ENCODE measurements around the gene ARHGAP45. TPM values are rescaled to one million over a fixed set of nuclear protein-coding genes. Genes with fewer than 3 reads are reported as not detected.

ARHGAP45 gene
- total RNA-seq, 1 experiment from 2014 or later = 126 TPM

DNA sequence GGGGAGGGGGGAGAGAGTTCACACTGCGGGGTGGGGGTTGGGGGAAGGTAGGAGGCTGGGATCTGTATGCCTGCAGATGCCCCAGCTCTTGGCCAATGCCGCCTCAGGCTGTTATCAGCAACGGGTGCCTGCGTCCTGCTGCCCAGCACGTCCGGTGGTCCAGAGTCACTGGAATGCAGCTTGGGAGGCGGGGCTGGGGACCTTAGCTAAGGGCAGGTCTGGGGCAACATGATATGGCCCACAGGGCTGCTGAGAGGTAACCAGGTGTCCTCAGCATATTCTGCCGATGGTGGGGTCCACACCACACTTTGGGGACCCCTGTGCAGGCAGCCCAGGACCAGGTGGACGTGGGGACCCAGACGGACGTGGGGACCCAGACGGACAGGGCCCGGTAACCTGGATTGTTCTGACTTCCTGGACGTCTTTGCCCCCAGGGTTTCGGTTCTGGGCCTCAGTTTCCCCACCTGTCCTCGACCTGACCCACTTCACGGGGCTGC lies 668 bp upstream of the ARHGAP45 start:
- DNase-seq (ENCODE audit: low spot score) = no peak
- in situ Hi-C loops (cut with HindIII; ENCODE audit: low sequenced_read_pairs) = no loop called here

DNA sequence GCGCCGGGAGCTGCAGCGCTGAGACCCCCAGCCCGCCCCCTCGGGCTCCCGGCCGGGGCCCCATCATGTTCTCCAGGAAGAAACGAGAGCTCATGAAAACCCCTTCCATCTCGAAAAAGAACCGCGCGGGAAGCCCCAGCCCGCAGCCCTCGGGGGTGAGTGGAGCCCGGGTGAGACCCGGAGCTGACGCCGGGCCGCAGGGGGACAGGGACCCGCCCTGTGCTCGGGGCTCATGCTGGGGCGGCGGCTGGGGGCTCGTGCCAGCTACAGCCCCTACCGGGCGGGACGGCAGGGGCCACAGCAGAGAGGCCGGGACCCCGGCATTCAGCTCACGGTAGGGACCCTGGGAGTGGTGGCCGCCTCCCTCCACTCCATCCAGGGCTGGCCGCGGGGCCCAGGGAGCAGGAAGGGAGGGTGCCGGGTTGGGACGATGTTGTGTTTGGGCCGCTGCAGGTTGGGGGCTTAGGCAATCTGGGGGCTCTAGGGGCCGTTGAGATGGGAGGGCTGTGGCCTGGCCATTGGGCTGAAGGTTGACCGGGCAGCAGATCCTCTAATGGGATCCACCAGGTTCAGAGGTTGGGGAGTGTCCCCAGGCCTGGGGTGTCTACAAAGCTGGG lies 482 bp downstream of the ARHGAP45 start:
- in situ Hi-C loops (cut with HindIII; ENCODE audit: low sequenced_read_pairs) = no loop called here
- no peak for DNase-seq (ENCODE audit: low spot score)

DNA sequence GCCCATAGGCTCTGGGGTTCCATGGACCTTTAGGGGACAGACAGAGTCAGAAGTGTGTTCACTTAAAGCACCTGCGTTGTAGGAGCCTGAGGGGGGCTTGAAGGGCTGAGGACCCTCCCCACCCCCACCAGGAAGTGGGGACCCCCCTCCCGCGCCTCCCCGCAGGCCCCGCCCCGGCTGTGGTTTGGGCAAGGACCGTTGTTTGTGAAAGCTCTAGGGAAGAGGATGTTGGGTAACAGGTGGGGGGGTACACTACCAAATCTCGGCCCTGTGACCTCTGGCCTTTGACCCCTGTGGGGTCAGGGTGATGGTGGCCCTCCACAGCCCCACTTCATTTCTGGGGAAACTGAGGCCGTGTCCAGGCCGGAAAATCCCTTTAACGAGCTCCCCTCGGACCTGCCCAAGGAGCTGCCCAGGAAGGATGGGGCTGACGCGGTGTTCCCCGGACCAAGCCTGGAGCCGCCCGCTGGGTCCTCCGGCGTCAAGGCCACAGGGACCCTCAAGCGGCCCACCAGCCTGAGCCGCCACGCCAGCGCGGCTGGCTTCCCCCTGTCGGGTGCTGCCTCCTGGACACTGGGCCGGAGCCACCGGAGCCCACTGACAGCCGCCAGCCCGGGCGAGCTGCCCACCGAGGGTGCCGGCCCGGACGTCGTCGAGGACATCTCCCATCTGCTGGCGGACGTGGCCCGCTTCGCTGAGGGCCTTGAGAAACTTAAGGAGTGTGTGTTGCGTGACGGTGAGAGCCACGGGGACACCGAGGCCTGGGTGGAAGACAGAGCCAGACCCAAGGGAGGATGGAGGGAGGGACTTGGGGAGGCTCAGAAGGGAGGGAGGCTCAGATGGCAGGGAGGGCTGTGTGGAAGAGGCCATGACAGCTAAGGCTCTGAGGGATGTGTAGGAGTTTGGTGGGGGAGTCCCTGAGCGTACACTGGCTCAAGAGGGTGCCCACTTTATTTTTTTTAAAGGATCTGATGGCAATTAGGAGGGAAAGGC lies 1.3 kb downstream of the ARHGAP45 start:
- in situ Hi-C loops (cut with HindIII; ENCODE audit: low sequenced_read_pairs) = no loop called here
- no peak for DNase-seq (ENCODE audit: low spot score)

DNA sequence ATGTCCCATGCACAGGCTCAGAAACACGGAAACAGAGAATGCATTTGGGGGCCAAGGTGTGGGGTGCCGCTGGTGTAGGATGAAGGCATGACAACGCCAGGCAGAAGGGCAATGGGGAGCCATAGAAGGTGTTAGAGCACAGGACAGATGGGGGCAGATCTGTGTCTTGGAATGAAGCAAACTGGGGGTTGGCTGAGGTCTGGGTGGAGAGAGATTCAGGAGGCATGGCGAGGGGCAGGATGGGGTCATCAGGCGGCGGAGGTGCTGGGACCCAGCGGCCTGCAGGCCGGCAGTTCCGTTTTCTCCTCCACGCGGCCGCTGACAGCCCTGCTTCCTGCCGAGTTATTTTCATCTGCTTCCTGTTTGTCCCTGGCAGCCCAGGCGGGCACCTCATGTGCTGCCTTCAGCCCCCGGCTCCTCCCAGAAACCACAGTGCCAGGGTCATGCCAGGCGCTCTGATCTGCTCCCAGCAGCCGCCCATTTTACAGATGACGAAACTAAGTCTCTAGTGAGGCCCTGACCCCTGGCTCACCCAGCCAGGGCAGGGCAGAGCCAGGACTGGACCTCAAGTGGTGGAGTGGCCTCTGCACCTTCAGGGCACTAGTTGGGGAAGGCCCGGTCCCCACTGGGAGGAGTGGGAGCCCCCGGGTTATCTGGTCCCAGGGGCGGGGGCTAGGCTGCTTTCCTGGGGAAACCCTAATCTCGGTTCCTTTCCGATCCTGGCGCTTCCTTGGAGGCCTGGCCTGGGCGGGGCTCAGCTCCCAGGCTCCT lies 2.2 kb downstream of the ARHGAP45 start:
- in situ Hi-C loops (cut with HindIII; ENCODE audit: low sequenced_read_pairs) = no loop called here
- no peak for DNase-seq (ENCODE audit: low spot score)

DNA sequence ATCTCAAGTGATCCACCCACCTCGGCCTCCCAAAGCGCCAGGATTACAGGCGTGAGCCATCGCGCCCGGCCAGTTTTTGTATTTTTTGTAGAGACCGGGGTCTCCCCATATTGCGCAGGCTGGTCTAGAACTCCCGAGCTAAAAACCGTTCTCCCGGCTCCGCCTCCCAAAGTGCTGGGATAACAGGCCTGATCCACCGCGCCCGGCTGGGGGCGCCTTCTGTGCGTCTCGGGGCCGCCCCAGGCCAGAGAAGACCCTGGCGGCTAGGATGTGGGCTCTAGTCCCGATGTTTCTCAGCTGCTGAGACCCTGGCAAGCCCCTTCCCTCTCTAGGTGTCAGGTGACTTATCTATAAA lies 3.6 kb downstream of the ARHGAP45 start:
- in situ Hi-C loops (cut with HindIII; ENCODE audit: low sequenced_read_pairs) = no loop called here
- peak; percentile 20 for DNase-seq (ENCODE audit: low spot score)

DNA sequence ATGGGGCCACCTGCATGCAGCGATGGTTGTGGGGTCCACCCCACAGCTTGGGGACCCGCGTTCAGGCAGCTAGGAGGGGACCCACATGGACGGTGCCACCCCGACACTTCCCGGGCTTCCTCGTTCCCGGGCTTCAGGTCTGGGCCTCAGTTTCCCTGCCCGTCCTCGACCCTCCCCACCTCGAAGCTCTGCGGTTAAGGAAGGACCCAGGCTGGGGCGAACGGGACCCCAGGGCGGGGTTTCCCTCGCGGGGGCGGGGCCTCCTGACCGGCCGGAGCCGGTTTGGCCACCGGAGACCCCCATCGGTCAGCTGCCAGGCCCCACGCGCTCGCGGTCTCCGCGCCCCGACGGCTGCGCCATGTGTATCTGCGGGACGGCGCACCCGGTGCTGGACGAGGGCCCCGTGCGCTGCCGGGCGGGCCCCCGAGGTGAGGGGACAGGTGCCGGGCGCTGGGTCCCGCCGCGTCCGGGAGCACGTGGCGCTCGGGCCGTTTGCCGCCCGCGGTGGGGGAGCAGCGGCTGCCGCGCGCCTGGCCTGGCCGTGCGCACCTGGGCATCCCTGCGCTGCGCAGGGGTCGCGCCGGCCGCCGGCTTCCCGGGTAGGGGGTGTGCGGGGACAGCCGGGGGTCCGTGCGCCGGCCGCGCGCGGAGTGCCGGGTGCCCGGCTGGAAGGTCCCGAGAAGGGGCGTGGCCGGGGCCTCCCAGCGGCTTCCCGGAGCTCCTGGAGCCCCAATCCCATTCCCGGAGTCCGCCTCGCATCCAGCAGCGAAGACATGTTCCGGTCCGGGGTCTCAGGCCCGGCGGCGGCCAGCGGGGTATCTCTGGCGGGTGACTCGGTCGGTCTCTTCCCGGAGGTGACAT lies 4.2 kb downstream of the ARHGAP45 start:
- in situ Hi-C loops (cut with HindIII; ENCODE audit: low sequenced_read_pairs) = no loop called here
- no peak for DNase-seq (ENCODE audit: low spot score)

DNA sequence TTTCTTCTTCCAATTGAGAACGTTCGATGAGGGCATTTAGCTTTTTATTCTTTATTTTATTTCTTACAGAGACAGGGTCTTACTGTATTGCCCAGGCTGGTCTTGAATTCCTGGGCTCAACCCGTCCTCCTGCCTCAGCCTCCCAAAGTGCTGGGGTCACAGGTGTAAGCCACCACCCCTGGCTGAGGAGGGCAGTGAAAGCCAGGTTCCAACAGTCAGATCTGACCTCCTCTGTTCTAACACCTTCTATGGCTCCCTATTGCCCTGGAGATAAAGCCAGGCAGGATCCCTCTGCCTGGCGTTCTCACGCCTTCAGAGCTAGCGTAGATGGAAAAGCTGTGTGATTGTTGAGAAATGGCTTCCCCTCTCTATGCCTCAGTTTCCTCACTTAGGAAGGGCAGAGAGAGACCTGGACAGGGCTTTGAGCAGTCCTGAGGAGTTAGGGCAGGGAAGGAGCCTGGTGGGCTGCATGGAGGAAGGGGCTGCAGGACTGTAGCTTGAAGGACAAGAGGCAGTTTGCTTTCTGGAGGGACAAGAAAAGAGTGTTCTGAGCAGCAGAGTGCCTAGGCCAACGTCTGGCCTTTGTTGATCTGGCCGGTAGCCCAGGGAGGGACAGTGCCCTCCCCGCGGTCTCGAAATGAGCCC lies 5.5 kb downstream of the ARHGAP45 start:
- in situ Hi-C loops (cut with HindIII; ENCODE audit: low sequenced_read_pairs) = no loop called here

DNA sequence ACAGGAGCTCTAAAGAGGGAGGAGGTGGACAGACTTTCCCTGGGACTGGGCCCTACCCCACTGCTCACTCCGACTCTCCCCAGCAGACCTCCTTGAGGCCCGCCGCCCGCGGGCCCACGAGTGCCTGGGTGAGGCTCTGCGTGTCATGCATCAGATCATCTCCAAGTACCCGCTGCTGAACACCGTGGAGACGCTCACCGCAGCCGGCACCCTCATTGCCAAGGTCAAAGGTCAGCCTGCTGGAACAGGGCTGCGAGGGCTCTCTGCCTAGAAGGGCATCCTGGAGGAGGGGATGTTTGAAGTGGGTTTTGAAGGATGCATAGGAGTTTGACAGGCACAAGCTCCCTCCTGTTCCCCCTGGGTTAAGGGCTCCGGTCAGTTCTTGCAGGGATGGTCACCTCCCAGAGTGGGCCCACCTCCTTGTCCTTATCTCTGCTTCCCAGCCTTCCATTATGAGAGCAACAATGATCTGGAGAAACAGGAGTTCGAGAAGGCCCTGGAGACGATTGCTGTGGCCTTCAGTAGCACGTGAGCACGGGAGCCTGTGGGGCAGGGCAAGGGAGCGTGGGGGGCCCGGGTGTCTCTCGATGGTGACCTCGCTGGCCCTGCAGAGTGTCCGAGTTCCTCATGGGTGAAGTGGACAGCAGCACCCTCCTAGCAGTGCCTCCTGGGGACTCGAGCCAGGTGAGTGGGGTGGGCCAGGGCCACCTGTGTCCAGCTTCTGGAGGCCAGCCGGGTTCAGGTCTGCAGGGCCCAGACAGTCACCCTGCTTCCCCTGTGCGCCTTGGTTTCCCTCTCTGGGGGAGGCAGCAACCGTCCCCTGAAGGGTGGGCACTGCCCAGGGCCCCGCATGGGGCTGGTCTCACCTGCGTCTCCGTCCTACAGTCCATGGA lies 6.3 kb downstream of the ARHGAP45 start:
- DNase-seq (ENCODE audit: low spot score) = no peak
- in situ Hi-C loops (cut with HindIII; ENCODE audit: low sequenced_read_pairs) = no loop called here

More for the DNA sequence above, 5.5 kb downstream of the ARHGAP45 start:
- DNase-seq (ENCODE audit: low spot score) = no peak

DNA sequence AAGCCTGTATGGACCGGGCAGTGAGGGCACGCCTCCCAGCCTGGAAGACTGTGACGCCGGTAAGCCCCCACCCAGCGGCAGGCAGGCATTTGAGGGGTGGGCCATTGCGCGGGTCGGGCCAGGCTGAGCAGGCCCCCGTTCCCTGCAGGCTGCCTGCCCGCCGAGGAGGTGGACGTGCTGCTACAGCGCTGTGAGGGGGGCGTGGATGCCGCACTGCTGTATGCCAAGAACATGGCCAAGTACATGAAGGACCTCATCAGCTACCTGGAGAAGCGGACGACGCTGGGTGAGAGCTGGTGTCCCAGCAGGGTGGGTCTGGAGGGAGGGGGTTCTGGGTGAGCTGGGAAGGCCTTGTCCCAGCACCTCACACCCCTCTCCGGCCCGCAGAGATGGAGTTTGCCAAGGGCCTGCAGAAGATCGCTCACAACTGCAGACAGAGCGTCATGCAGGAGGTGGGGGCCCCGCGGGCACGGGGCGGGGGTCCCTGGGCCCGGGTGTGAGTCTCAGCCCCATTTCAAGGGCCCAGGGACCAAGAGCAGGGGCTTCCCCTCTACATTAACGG lies 7.1 kb downstream of the ARHGAP45 start:
- in situ Hi-C loops (cut with HindIII; ENCODE audit: low sequenced_read_pairs) = no loop called here
- DNase-seq (ENCODE audit: low spot score) = no peak

DNA sequence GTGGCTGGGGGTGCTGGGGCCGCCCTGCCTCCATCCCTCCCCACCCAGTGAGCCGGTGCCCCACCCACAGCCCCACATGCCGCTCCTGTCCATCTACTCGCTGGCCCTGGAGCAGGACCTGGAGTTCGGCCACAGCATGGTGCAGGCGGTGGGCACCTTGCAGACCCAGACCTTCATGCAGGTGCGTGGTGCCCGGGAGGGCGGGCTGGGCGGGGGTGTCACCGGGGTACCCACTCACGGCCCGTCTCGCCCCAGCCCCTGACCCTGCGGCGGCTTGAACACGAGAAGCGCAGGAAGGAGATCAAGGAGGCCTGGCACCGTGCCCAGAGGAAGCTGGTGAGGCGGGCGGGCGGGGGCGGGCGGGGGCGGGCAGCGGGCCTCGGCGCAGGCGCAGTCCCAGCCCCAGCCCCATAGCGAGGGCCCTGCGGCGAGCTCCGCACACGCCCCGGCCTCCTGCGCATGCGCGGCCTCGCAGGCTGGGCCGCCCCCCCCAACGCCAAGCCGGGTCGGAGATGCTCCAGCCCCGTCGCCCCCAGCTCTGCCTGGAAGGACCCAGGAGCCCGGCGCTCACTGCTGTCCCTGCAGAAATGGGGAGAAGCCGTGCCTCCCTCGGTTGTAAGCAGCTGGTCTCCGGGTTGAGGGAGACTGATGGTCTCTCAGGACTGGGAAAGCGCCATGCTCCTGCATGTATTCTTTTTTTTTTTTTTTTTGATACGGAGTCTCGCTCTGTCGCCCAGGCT lies 7.7 kb downstream of the ARHGAP45 start:
- peak; percentile 41 for DNase-seq (ENCODE audit: low spot score)
- in situ Hi-C loops (cut with HindIII; ENCODE audit: low sequenced_read_pairs) = no loop called here

DNA sequence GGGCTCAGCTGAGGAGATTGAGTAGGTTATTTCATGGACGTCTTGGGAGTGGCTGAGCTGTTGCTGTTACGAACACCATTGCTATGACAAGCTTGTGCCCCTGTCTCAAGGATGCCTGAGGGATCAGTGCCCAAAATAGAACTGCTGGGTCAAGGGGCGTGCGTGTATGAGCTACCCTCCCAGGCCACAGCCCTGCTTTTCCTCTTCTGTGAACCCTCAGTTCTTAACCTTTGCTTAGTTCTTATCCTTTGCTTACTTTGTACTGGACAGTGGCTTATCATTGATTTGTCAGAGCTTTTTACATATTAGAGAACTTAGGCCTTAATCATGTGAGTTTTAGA lies 9.0 kb downstream of the ARHGAP45 start:
- in situ Hi-C loops (cut with HindIII; ENCODE audit: low sequenced_read_pairs) = no loop called here

DNA sequence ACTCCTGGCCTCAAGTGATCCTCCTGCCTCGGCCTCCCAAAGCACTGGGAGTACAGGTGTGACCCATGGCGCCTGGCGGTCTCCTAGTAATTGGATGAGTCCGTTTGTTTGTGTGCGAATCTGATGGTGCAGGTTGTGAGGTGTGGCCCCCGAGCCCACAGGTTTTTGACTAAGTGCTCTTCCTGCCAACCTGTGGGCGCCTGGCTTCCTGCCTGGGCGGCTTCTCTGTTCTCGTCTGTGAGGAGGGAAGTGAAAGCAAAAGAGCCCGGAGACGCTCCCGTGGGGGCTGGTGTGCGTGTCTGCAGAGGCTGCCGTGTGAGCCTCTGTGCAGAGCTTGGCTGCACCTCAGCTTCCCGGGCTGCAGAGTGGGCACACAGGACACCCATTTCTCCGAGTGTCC lies 10.0 kb downstream of the ARHGAP45 start:
- in situ Hi-C loops (cut with HindIII; ENCODE audit: low sequenced_read_pairs) = no loop called here
- DNase-seq (ENCODE audit: low spot score) = peak; percentile 47

More for the DNA sequence above, 9.0 kb downstream of the ARHGAP45 start:
- DNase-seq (ENCODE audit: low spot score) = no peak

DNA sequence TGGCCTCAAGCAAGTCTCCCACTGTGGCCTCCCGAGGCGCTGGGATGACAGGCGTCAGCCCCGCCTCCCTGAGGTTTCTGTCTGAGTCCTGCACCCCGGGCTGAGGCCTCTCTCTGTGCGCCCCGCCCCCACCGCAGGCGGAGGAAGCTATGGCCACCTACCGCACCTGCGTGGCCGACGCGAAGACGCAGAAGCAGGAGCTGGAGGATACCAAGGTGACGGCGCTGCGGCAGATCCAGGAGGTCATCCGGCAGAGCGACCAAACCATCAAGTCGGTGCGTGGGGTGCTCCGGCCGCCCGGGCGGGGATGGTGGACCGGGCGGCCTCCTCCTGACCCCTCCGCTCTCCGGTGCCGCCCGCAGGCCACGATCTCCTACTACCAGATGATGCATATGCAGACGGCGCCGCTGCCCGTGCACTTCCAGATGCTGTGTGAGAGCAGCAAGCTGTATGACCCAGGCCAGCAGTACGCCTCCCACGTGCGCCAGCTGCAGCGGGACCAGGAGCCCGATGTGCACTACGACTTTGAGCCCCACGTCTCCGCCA lies 12.7 kb downstream of the ARHGAP45 start:
- no peak for DNase-seq (ENCODE audit: low spot score)
- in situ Hi-C loops (cut with HindIII; ENCODE audit: low sequenced_read_pairs) = no loop called here

DNA sequence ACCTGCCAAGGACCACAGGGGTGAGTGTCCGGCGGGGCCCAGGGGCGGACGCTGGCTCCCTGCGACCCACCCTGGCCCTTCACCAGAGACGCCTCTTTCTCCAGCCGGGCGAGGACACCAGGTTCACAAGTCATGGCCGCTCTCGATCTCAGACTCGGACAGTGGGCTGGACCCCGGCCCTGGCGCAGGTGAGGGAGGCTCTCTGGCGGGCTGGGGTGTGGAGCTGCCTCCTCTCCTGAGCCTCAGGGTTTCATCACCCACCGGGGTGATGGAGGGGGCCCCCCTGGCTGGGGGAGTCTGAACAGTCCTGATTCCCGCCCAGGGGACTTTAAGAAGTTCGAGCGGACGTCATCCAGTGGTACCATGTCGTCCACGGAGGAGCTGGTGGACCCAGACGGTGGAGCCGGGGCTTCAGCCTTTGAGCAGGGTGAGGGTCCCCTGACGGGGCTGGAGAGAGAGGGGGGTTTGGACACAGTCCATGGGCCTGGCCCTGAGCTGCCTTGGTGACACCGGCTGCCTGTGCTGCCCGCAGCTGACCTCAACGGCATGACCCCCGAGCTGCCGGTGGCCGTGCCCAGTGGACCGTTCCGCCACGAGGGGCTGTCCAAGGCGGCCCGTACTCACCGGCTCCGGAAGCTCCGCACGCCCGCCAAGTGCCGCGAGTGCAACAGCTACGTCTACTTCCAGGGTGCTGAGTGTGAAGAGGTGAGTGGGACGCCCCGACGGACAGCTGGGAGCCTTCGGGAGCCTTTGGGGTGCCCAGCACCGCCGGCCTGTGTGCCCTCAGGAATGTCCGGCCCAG lies 13.6 kb downstream of the ARHGAP45 start:
- in situ Hi-C loops (cut with HindIII; ENCODE audit: low sequenced_read_pairs) = no loop called here
- DNase-seq (ENCODE audit: low spot score) = no peak

DNA sequence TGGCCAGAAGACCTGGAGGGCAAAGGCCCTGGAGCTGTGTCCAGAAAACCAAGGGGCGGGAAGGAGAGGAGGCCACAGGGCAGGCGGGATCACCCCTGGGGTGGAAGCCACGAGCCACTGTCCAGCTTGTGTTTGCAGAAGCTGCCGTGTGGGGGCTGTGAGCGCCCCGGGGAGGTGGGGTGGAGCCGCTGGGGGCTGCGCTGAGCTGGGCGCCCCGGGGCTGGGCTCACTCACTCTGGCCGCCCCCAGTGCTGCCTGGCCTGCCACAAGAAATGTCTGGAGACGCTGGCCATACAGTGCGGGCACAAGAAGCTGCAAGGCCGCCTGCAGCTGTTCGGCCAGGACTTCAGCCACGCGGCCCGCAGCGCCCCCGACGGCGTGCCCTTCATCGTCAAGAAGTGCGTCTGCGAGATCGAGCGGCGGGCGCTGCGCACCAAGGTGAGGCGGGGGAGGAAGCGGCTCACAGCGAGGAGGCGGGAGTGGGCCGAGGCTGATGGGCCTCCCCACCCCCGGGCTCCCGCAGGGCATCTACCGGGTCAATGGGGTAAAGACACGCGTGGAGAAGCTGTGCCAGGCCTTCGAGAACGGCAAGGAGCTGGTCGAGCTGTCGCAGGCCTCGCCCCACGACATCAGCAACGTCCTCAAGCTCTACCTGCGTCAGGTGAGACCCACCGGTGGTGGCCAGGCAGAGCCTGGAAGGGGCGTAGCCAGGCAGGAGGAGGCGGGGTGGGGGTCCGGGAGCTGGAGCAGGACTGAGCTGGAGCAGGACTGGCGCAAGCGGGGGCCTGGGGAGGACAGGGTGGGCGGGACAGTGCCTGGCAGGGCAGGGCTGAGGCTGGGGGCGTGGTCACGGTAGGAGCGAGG lies 14.6 kb downstream of the ARHGAP45 start:
- no peak for DNase-seq (ENCODE audit: low spot score)

More for the DNA sequence above, 14.6 kb downstream of the ARHGAP45 start:
- in situ Hi-C loops (cut with HindIII; ENCODE audit: low sequenced_read_pairs) = no loop called here

Measured in G401 (cell line).